Measurements from ENCODE around the gene HEXD. TPM values are rescaled to one million over a fixed set of nuclear protein-coding genes. Genes with fewer than 3 reads are reported as not detected.

Gene HEXD
- total and polyA plus RNA-seq, 2 of the 8 experiments (the other 6 are each of a cell fraction or from before 2014, with no cell fraction given) = 20.6 to 21.8 TPM

- H4K20me1 ChIP-seq (replicated peaks in 1 of 2; ENCODE audit: control insufficient read depth in 1 of 2, insufficient read depth in 2 of 2, low read length in 2 of 2) = peaks cover 3 to 16% of the 10 kb centered on the region in 2 experiments
- H3K27ac ChIP-seq (ENCODE audit: low read depth, low read length) = no peak overlapping the region
- H3K23ac ChIP-seq (ENCODE audit: insufficient read length) = no peak overlapping the region
- no peak overlapping the region for H3K4me3 ChIP-seq (ENCODE audit: extremely low read depth in 1 of 4, insufficient read depth in 2 of 4, low read depth in 3 of 4, low read length in 4 of 4)
- FAIRE-seq (no peak), DNase-seq (ENCODE audit: low read depth in 1 of 2, low spot score in 2 of 2) (no peak)
- no peak overlapping the region for H3K4ac ChIP-seq (replicated peaks; ENCODE audit: insufficient read length, low read depth, low read length)
- no peak overlapping the region for H2BK5ac ChIP-seq (ENCODE audit: low read depth, low read length)
- no peaks in the 10 kb centered on the region for H3K9me3 ChIP-seq (ENCODE audit: insufficient read depth in 2 of 2, low read depth in 1 of 2, low read length in 1 of 2)
- H3K18ac ChIP-seq (ENCODE audit: extremely low read depth, low read length) = no peak overlapping the region
- H2BK120ac ChIP-seq (replicated peaks; ENCODE audit: low read depth, low read length) = no peak overlapping the region
- no peak overlapping the region for H4K5ac ChIP-seq (ENCODE audit: insufficient read length, low read depth, low read length)
- H3K23me2 ChIP-seq (ENCODE audit: low read depth, low read length) = peaks cover 2% of the 10 kb centered on the region; the same call in 1 of the 2 replicates
- no peak overlapping the region for H3K56ac ChIP-seq (replicated peaks; ENCODE audit: insufficient read length, low read depth, low read length)
- no peak overlapping the region for H2BK15ac ChIP-seq (ENCODE audit: low read length)
- H3K4me2 ChIP-seq (ENCODE audit: insufficient read depth in 1 of 2, low read depth in 2 of 2, low read length in 2 of 2) = no peak overlapping the region
- TF ChIP-seq KDM4A (IDR thresholded peaks at IDR 0.05; ENCODE audit: low read depth, low read length, severe bottlenecking) (no peak), GTF2F1 (IDR thresholded peaks at IDR 0.05; ENCODE audit: borderline replicate concordance, low read depth, low read length) (no peak), ASH2L (IDR thresholded peaks at IDR 0.05; ENCODE audit: low read length) (no peak), SAP30 (IDR thresholded peaks at IDR 0.05; ENCODE audit: insufficient read depth, insufficient replicate concordance, low read length) (no peak), RXRA (IDR thresholded peaks at IDR 0.05; ENCODE audit: insufficient read depth, low read depth, low read length) (no peak), KDM5A (IDR thresholded peaks at IDR 0.05; ENCODE audit: low read length) (no peak), RNF2 (IDR thresholded peaks at IDR 0.05; ENCODE audit: borderline replicate concordance, low read depth, low read length, missing control alignments, poor library complexity, severe bottlenecking) (no peak), RAD21 (IDR thresholded peaks at IDR 0.05 in 1 of 2, conservative IDR thresholded peaks at IDR 0.05 in 1 of 2; ENCODE audit: low read depth in 2 of 2, low read length in 2 of 2) (no peak), SUZ12 (IDR thresholded peaks at IDR 0.05; ENCODE audit: low read length) (no peak)
- H3K79me2 ChIP-seq (ENCODE audit: control insufficient read depth in 1 of 2, insufficient read depth in 2 of 2, low read length in 2 of 2) = peaks cover 0 to 3% of the 10 kb centered on the region in 2 experiments; a peak in 1 of 4 replicates
- H4K91ac ChIP-seq (replicated peaks; ENCODE audit: insufficient read length, low read length) = no peak overlapping the region
- no peak overlapping the region for H3K9ac ChIP-seq (replicated peaks in 1 of 4; ENCODE audit: extremely low read depth in 1 of 4, low read depth in 3 of 4, low read length in 3 of 4)
- H3K4me1 ChIP-seq (replicated peaks in 1 of 4; ENCODE audit: control insufficient read depth in 3 of 4, insufficient read depth in 4 of 4, low read length in 3 of 4) = peaks cover 0 to 3% (median under 1%) of the 10 kb centered on the region in 4 experiments; a peak in 2 of 7 replicates
- ChIA-PET POLR2A (ENCODE audit: partially characterized antibody) (no interaction called here), CTCF (ENCODE audit: partially characterized antibody) (interaction anchor here (1.6 to 2.5 kb wide), 2 partner anchors 10 to 18 kb away, joined by 5 to 8 read pairs; no protein-coding TSS in a partner anchor)
- H2AFZ ChIP-seq (ENCODE audit: low read length) = no peak overlapping the region
- WGBS, 2 experiments (ENCODE audit: extremely low coverage in 1 of 2, insufficient coverage in 1 of 2, insufficient read length in 1 of 2, insufficient replicate concordance in 2 of 2, low coverage in 1 of 2, low lambda C conversion rate in 2 of 2, missing lambda C conversion rate in 1 of 2) = 93% methylated on average over 6 of the region's 6 CpGs; no CpG with 5 or more reads in 1 of the 2 experiments
- H2AK5ac ChIP-seq (ENCODE audit: low read depth, low read length) = no peak overlapping the region
- no peak overlapping the region for H2BK12ac ChIP-seq (ENCODE audit: low read depth, low read length)
- H3K27me3 ChIP-seq (replicated peaks in 1 of 4; ENCODE audit: control insufficient read depth in 3 of 4, extremely low read depth in 1 of 4, insufficient read depth in 3 of 4, low read length in 3 of 4) = no peaks in the 10 kb centered on the region
- no peak overlapping the region for H3K14ac ChIP-seq (ENCODE audit: insufficient read length)
- no peak overlapping the region for H4K8ac ChIP-seq (ENCODE audit: extremely low read depth, insufficient read depth, low read length)
- no peak overlapping the region for H2BK20ac ChIP-seq (ENCODE audit: low read length)
- H3K36me3 ChIP-seq (ENCODE audit: control insufficient read depth in 2 of 4, insufficient read depth in 4 of 4, low read length in 3 of 4) = peaks cover 21 to 33% (median 26%) of the 10 kb centered on the region in 4 experiments
- H3K79me1 ChIP-seq (ENCODE audit: low read depth, low read length) = 0 out of 2 replicates have a peak, but pooled peaks cover 4% of the 10 kb centered on the region
Measured at GRCh38 chr17:82463391-82463790, 45.2 kb downstream of the HEXD start.
